UCSD-AML1 (cell line): ENCODE results near the gene FAM25G.

Source experiments
- DNase-seq: peaks from one replicate; lab custom pipeline; 2025; ENCODE audit not compliant: unreplicated experiment; lab: John Stamatoyannopoulos, UW

Gene FAM25G

GRCh38 chr10:47449102-47449978 lies 42.2 kb downstream of the FAM25G start:
- DNase-seq: no peak

- no peak for DNase-seq
Observed at GRCh38 chr10:47447705-47448104, 43.8 kb downstream of the FAM25G start.

DNA sequence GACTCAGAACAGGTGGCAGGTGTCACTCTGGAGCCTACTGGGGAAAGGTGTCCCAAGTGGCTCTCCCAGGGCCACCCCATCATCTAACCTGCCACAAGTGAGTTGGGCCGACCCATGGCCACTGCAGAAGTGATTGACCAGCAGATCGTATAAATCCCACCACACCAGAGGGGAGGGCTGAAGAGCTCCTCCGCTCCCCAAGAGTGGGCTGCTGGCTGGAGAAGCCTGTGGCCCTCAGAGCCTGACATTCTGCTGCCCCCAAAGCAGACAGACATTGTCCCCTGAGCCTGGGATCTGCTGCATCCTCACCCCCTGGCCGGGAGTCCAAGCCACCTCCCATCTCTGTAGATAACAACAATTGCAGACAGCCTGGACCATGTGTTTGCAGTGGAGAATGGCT lies 44.3 kb downstream of the FAM25G start:
- DNase-seq: no peak

DNA sequence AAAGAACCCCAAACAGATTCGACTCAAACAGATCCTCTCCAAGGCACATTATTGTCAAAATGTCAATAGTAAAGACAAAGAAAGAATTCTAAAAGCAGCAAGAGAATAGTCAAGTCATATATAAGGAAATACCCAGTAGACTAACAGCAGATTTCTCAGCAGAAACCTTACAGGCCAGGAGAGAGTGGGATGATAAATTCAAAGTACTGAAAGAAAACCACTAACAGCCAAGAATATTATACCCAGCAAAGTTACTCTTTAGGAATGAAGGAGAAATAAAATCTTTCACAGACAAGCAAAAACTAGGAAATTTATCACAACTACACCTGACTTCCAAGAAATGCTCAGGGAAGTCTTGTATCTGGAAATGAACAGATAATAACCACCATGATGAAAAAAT lies 45.8 kb downstream of the FAM25G start:
- DNase-seq: no peak

DNA sequence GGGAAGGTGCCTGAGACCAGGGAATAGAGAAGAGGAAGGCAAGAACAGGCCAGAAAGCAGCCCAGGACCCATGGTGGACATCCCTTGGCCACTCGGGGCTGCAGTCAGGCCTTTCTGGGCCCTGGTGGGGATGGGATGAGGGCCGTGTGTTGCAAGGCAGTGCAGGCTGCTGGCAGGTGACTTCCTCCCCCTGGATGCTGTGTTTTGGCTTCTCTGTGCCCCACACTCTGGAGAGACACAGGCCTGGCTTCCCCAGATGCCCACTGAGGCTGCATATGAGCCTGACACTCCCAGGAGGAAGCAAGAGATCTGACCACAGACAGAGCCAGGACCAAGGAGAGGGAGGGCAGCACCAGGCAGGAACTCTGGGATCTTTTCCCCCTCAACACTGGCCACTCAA lies 47.5 kb downstream of the FAM25G start:
- DNase-seq: no peak

DNA sequence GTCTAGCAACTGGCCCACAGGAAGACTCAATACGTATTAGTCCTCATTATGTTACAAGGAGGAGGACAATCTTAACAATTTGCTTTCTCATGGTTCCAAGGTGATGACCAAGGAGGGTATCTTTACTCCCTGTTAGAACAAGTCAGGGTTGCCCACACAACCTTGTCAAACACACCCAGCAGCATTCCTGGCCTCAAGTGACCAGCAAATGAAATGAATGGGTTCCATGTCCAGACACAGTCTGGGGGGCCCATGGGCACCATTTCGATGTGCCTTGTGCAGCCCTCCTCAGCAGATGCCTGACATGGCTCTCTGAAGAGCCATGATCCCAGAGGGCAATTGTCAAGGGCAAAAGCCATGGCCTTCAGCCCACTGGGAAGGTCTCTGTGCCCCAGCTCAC lies 48.4 kb downstream of the FAM25G start:
- no peak for DNase-seq

DNA sequence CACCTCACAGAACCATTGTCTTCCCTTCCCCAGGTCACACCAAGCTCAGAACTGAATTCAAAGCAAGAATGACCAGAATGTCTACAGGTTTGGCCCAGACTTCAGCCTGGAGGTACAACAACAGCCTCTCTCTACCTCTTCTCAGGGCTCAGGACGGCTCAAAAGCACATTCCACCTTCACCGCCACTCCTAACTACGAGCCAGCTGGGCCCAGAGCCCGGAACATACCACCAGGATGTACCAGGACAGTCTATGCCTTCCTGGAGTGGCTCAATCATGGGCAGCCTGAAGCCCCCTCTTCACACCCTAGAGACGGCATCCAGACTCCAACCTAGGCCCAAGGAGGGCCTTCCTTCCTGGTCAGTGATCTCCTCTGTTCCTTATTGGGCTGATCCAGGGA lies 49.1 kb downstream of the FAM25G start:
- DNase-seq: no peak

GRCh38 chr10:47441938-47442337 lies 49.6 kb downstream of the FAM25G start:
- DNase-seq: no peak

GRCh38 chr10:47440207-47440606 lies 51.3 kb downstream of the FAM25G start:
- no peak for DNase-seq

DNA sequence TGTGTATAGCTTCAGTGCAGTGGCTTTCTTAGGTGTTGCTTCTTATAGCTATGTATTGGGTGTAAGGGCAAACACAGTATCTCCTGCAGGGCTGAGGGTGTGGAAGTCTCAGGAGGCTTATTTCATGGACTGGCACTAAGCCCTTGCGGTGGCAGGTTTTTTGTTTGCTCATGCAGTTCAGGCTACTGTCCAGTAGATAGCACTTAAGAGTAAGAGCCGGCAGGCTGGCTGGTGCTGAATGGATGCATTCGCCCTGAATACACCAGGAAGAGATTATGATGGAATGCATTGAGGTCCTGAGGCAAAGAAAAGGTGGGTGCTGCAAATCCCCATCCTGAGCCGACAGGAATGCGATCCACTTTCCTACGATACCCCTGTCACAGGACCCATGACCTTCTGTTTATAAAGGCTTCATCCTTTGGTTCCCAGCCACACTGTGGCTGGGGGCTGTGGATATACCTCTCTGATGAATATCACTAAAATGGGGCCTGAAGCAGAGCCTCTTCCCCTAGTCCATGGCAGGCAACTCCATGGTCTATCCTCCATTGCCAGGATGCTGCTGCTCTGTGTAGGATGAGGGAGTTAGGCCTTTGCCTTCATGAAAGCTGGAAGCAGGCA lies 52.5 kb downstream of the FAM25G start:
- DNase-seq: peak; percentile 20
